K562 (cell line): ENCODE measurements around the gene MAPT. TPM values are rescaled to one million over a fixed set of nuclear protein-coding genes. Genes with fewer than 3 reads are reported as not detected.
A peak's percentile ranks its signal among the peaks of the same experiment; 100 is the strongest.

Source experiments
- ATAC-seq: fragments of 200-7000 bp; cut with Tn5 transposase; 3 replicates; pipeline ENCODE4 v1.9.1; 2020; ENCODE audit warnings: moderate library complexity
- BruUV-seq: library from RNA; stranded (reverse); fragments of 400-500 nt; replicated peaks from 2 replicates; lab custom pipeline; 2021; lab: Mats Ljungman, UMichigan
- CTCF ChIA-PET: fragments of 300-600 bp; formaldehyde crosslinking; extraction: SDS; loops from one replicate; lab custom pipeline; 2021; ENCODE audit warnings: low intra/inter-chr PET ratio; lab: Yijun Ruan, JAX
- POLR2A ChIA-PET: fragments of 300-600, 350-650 bp; sonication (Branson Sonifier 250); formaldehyde crosslinking; extraction: SDS; loops from one replicate; lab custom pipeline; 2021; ENCODE audit warnings: antibody characterized with exemption, inconsistent platforms; lab: Yijun Ruan, JAX
- DNase-seq, 4 experiments: peaks; one replicate each; pipeline versions ENCODE4 v3.0.0 to v3.0.0-alpha.2; 2011 to 2018; ENCODE audit warnings: low spot score in 3 of 4, mixed read lengths in 3 of 4; ENCODE audit errors: extremely low read depth in 1 of 4
- FAIRE-seq: peaks from 2 replicates; lab custom pipeline; 2011; peaks lifted over from hg19 to GRCh38; lab: Jason Lieb, UNC
- H2AFZ ChIP-seq: 2 replicates; pipeline ENCODE4 v1.6.0; 2011; ENCODE audit warnings: low read depth, low read length, control low read depth, inconsistent platforms
- H3K27ac ChIP-seq: fragments of 200-600 bp; 3 replicates; pipeline ENCODE4 v1.8.0; 2011; ENCODE audit warnings: low read depth, mild to moderate bottlenecking, control low read depth, inconsistent platforms, low read length, moderate library complexity, mixed read lengths; ENCODE audit errors: extremely low read depth
- H3K27me3 ChIP-seq, 2 experiments: fragments of 300-600 bp in 1 of 2; 2 replicates in 1 of 2; 3 replicates in 1 of 2; pipeline versions ENCODE4 v1.6.0 to v1.8.0; 2011; ENCODE audit warnings: inconsistent platforms in 2 of 2, low read length in 2 of 2, mild to moderate bottlenecking in 1 of 2, mixed read lengths in 1 of 2, moderate library complexity in 1 of 2; ENCODE audit not compliant: control insufficient read depth in 2 of 2, insufficient read depth in 2 of 2
- H3K36me3 ChIP-seq: fragments of 300-600 bp; 3 replicates; pipeline ENCODE4 v1.8.0; 2011; ENCODE audit warnings: mild to moderate bottlenecking, low read length, inconsistent platforms; ENCODE audit not compliant: control insufficient read depth, insufficient read depth
- H3K4me1 ChIP-seq, 2 experiments: fragments of 200-600 bp in 1 of 2; replicated peaks in 1 of 2; 2 replicates in 1 of 2; 3 replicates in 1 of 2; pipeline versions ENCODE4 v1.5.1 to v1.8.0; 2011; ENCODE audit warnings: inconsistent platforms in 2 of 2, low read length in 2 of 2, mild to moderate bottlenecking in 1 of 2, mixed read lengths in 1 of 2, moderate library complexity in 1 of 2; ENCODE audit not compliant: control insufficient read depth in 2 of 2, insufficient read depth in 2 of 2
- H3K4me2 ChIP-seq: 2 replicates; pipeline ENCODE4 v1.6.1; 2011; ENCODE audit warnings: low read length, control low read depth, inconsistent platforms, mixed read lengths; ENCODE audit not compliant: insufficient read depth
- H3K4me3 ChIP-seq: fragments of 200-600 bp; sonication (generic), shearing (Covaris generic); 2 replicates; pipeline ENCODE4 v1.5.1; 2016; ENCODE audit warnings: control low read depth, inconsistent platforms
- H3K79me2 ChIP-seq: fragments of 200-600 bp; 3 replicates; pipeline ENCODE4 v1.8.0; 2011; ENCODE audit warnings: low read length, inconsistent platforms; ENCODE audit not compliant: control insufficient read depth, insufficient read depth
- H3K9ac ChIP-seq, 2 experiments: 2 replicates each; pipeline versions ENCODE4 v1.6.0 to v1.6.1; 2011; ENCODE audit warnings: low read depth in 2 of 2, low read length in 2 of 2, control low read depth in 1 of 2, inconsistent platforms in 1 of 2, mild to moderate bottlenecking in 1 of 2, mixed read lengths in 1 of 2; ENCODE audit not compliant: insufficient read depth in 1 of 2
- H3K9me1 ChIP-seq: one replicate; pipeline ENCODE4 v1.6.0; 2011; ENCODE audit warnings: inconsistent platforms, mild to moderate bottlenecking, low read length, moderate library complexity; ENCODE audit not compliant: control insufficient read depth, insufficient read depth
- H3K9me3 ChIP-seq: replicated peaks from 2 replicates; pipeline ENCODE4 v1.5.1; 2011; ENCODE audit warnings: low read depth, low read length, inconsistent platforms; ENCODE audit not compliant: control insufficient read depth, insufficient read depth
- H4K20me1 ChIP-seq: replicated peaks from 2 replicates; pipeline ENCODE4 v1.6.1; 2011; ENCODE audit warnings: low read length, inconsistent platforms, mixed read lengths; ENCODE audit not compliant: control insufficient read depth, insufficient read depth
- AFF4 ChIP-seq: sonication (generic); formaldehyde crosslinking; IDR thresholded peaks from 2 replicates; pipeline ENCODE4 v1.8.0; 2023; ENCODE audit warnings: mild to moderate bottlenecking, missing genetic modification reagents
- EGR1 ChIP-seq: fragments of 450-650 bp; conservative IDR thresholded peaks from 2 replicates; pipeline ENCODE4 v1.6.1; 2017; ENCODE audit warnings: mild to moderate bottlenecking
- PBX2 ChIP-seq, 2 experiments: IDR thresholded peaks in 1 of 2; conservative IDR thresholded peaks in 1 of 2; 2 replicates each; pipeline ENCODE4 v1.6.1; 2016; ENCODE audit warnings: low read depth in 2 of 2, mild to moderate bottlenecking in 1 of 2, missing compliant biosample characterization in 1 of 2, missing genetic modification characterization in 1 of 2, moderate library complexity in 1 of 2
- POLR2AphosphoS5 ChIP-seq: IDR thresholded peaks from 2 replicates; pipeline ENCODE4 v1.6.1; 2011; ENCODE audit warnings: mild to moderate bottlenecking, low read depth, low read length, moderate library complexity; ENCODE audit not compliant: control insufficient read depth, insufficient read depth
- RB1 ChIP-seq: fragments of 450-650 bp; IDR thresholded peaks from 2 replicates; pipeline ENCODE4 v1.6.1; 2017; ENCODE audit warnings: low read depth, mild to moderate bottlenecking
- TGIF2 ChIP-seq: sonication (generic); formaldehyde crosslinking; IDR thresholded peaks from 2 replicates; pipeline ENCODE4 v1.8.1; 2022; ENCODE audit warnings: mild to moderate bottlenecking, missing genetic modification reagents, moderate library complexity
- ZKSCAN3 ChIP-seq: fragments of 250-450 bp; sonication (Bioruptor Pico); IDR thresholded peaks from 2 replicates; pipeline ENCODE4 v1.4.0; 2020
- ZNF589 ChIP-seq: fragments of 200-800 bp; sonication (Bioruptor generic); IDR thresholded peaks from 2 replicates; pipeline ENCODE4 v1.6.1; 2016; ENCODE audit warnings: low read depth, missing genetic modification characterization, missing compliant biosample characterization
- WGBS: fragments of 100-300 bp; shearing (Covaris generic); methylation state at CpG from one replicate; pipeline ENCODE4 v1.1.6; 2016; ENCODE audit warnings: low coverage, mixed read lengths; ENCODE audit not compliant: insufficient coverage; ENCODE audit errors: missing lambda C conversion rate; 5-methylcytosine and 5-hydroxymethylcytosine counted together
- in situ Hi-C: fragments of 300-500 bp; cut with MboI; formaldehyde crosslinking; loops from 4 replicates; pipeline ENCODE4 v1.15.0; 2018; ENCODE audit warnings: inconsistent platforms, mixed read lengths
- intact Hi-C: fragments of 100-400 bp; cut with micrococcal nuclease; formaldehyde crosslinking; loops from 2 replicates; pipeline ENCODE4 v1.14.2; 2022
- polyA plus RNA-seq, 8 experiments: library from polyadenylated mRNA; depleted of rRNA in 4 of 8; stranded (reverse) in 5 of 8; unstranded in 3 of 8; fragments of >200 nt; fragmentation: Nextera tagmentation in 2 of 8; fragmentation: Illumina TruSeq in 1 of 8; extraction: Ambion mirVana in 2 of 8; extraction: Trizol in 1 of 8; gene quantifications; 2 replicates each; pipeline versions ENCODE4 v1.2.1 to v1.2.3, GENCODE V29; 2011 to 2014; ENCODE audit warnings: inconsistent platforms in 1 of 8, missing spikeins in 1 of 8
- total RNA-seq, 7 experiments: library from RNA; depleted of rRNA in 6 of 7; stranded (reverse); fragments of >200 nt in 6 of 7; fragmentation: Illumina TruSeq in 2 of 7; extraction: Trizol in 2 of 7; gene quantifications; 2 replicates each; pipeline versions ENCODE4 v1.2.1 to v1.2.3, GENCODE V29; 2011 to 2021; ENCODE audit warnings: low replicate concordance in 1 of 7

The MAPT gene
- total and polyA plus RNA-seq, 9 of the 15 experiments (the other 6 are each of a cell fraction or from before 2014, with no cell fraction given), result 0.04 to 1.1 (median 0.36) TPM

GRCh38 chr17:45871718-45872117, 22.6 kb upstream of the MAPT start:
- FAIRE-seq (no peak), DNase-seq (no peak), ATAC-seq (no peak)
- Histone ChIP-seq H3K4me3 (no peak overlapping the region), H3K36me3 (no peaks in the 10 kb centered on the region), H3K9me3 (no peaks in the 10 kb centered on the region), H3K9me1 (no peaks in the 10 kb centered on the region), H3K79me2 (no peaks in the 10 kb centered on the region), H3K27me3 (peaks cover 5 to 22% of the 10 kb centered on the region in 2 experiments; a peak in 4 of 5 replicates), H3K9ac (no peak overlapping the region), H3K27ac (no peak overlapping the region), H4K20me1 (no peaks in the 10 kb centered on the region), H3K4me1 (peaks cover 3 to 11% of the 10 kb centered on the region in 2 experiments; a peak in 2 of 5 replicates), H3K4me2 (no peak overlapping the region), H2AFZ (no peak overlapping the region)
- CTCF ChIA-PET, result no interaction called here
- intact Hi-C loops, result no loop called here
- in situ Hi-C loops, result no loop called here
- no TSS peak for BruUV-seq
- POLR2A ChIA-PET, result no interaction called here
- peak; percentile 59 for TF ChIP-seq EGR1
- no peak for TF ChIP-seq TGIF2
- WGBS, result 3% methylated on average over 5 of the region's 5 CpGs

- in situ Hi-C loops, result no loop called here
- H2AFZ ChIP-seq, result no peak overlapping the region
- TF ChIP-seq PBX2 (CRISPR knock-in tag; IDR thresholded peaks at IDR 0.05; ENCODE audit: low read depth) (no peak), PBX2 (tag; conservative IDR thresholded peaks at IDR 0.05; ENCODE audit: low read depth) (peak; percentile 83), RB1 (no peak), ZKSCAN3 (CRISPR knock-in tag) (no peak), AFF4 (CRISPR knock-in tag) (no peak), ZNF589 (CRISPR knock-in tag) (no peak), POLR2AphosphoS5 (no peak)
Observed at GRCh38 chr17:45873728-45874127, 20.6 kb upstream of the MAPT start.

More at GRCh38 chr17:45873728-45874127, 20.6 kb upstream of the MAPT start:
- H3K27ac ChIP-seq, result no peak overlapping the region
- H3K9me3 ChIP-seq, result no peaks in the 10 kb centered on the region
- ATAC-seq (peak; percentile 70), FAIRE-seq (no peak), DNase-seq (no peak)
- ChIA-PET CTCF (no interaction called here), POLR2A (no interaction called here)
- H3K79me2 ChIP-seq, result no peaks in the 10 kb centered on the region
- H3K9ac ChIP-seq, result peak overlapping the region in 1 of 2 experiments; percentile 48; a peak in 1 of 4 replicates
- intact Hi-C loops, result no loop called here
- 1% methylated on average over 6 of the region's 6 CpGs for WGBS
- peaks cover 15 to 31% of the 10 kb centered on the region in 2 experiments; a peak in 4 of 5 replicates for H3K27me3 ChIP-seq
- no peaks in the 10 kb centered on the region for H3K36me3 ChIP-seq
- H3K4me3 ChIP-seq, result no peak overlapping the region
- no peak overlapping the region for H3K4me2 ChIP-seq
- no TSS peak for BruUV-seq
- H4K20me1 ChIP-seq, result no peaks in the 10 kb centered on the region
- no peaks in the 10 kb centered on the region for H3K9me1 ChIP-seq
- peaks cover 3 to 11% of the 10 kb centered on the region in 2 experiments; a peak in 2 of 5 replicates for H3K4me1 ChIP-seq
